C4-2B (cell line): ENCODE data around the gene UFC1.

Experiments
- H3K27ac ChIP-seq: fragments of 450-650 bp; 2 replicates; pipeline ENCODE4 v1.5.1; 2017
- CTCF ChIP-seq: fragments of 450-650 bp; conservative IDR thresholded peaks from 2 replicates; pipeline ENCODE4 v1.5.1; 2017; ENCODE audit warnings: mild to moderate bottlenecking
- ZFX ChIP-seq: fragments of 450-650 bp; IDR thresholded peaks from 2 replicates; pipeline ENCODE4 v1.6.1; 2017

UFC1 gene

GRCh38 chr1:161172349-161172748 is 18.6 kb downstream of the UFC1 start:
- no peak overlapping the region for H3K27ac ChIP-seq
- no peak for TF ChIP-seq CTCF
- no peak for TF ChIP-seq ZFX

GRCh38 chr1:161172776-161173376 is 19.1 kb downstream of the UFC1 start:
- no peak overlapping the region for H3K27ac ChIP-seq
- no peak for TF ChIP-seq ZFX
- no peak for TF ChIP-seq CTCF

- TF ChIP-seq CTCF (no peak), ZFX (no peak)
- no peak overlapping the region for H3K27ac ChIP-seq
Observed at GRCh38 chr1:161173711-161174110, 19.9 kb downstream of the UFC1 start.

GRCh38 chr1:161174911-161175310 is 21.1 kb downstream of the UFC1 start:
- TF ChIP-seq ZFX = no peak
- no peak for TF ChIP-seq CTCF
- no peak overlapping the region for H3K27ac ChIP-seq

GRCh38 chr1:161175771-161176453 is 22.1 kb downstream of the UFC1 start:
- H3K27ac ChIP-seq = peak overlapping the region; percentile 84; the same call in 1 of the 2 replicates
- TF ChIP-seq CTCF (no peak), ZFX (no peak)

- TF ChIP-seq CTCF (no peak), ZFX (no peak)
- peak overlapping the region; percentile 84 for H3K27ac ChIP-seq
Observed at GRCh38 chr1:161176468-161177111, 22.8 kb downstream of the UFC1 start.

GRCh38 chr1:161177112-161177935 is 23.5 kb downstream of the UFC1 start, which contains the start of gene B4GALT3:
TSS of gene B4GALT3 (minus strand) at chr1:161177507. CDS start at chr1:161176060, 1,447 bp downstream.
- peak; percentile 52; the same call in 1 of the 2 replicates for TF ChIP-seq ZFX
- no peak for TF ChIP-seq CTCF
- peak within 1 kb of the TSS; percentile 84 for H3K27ac ChIP-seq
